MCF 10A (cell line): ENCODE data around the gene GSTT4. TPM values are rescaled to one million over a fixed set of nuclear protein-coding genes. Genes with fewer than 3 reads are reported as not detected.
"Not testable (repeated sequence)": the region's sequence is repeated elsewhere in the genome, so short reads cannot be mapped to it uniquely, and the experiment has no call there.

Experiments
- BruUV-seq: library from RNA; stranded (reverse); fragments of 400-500 nt; replicated peaks from 2 replicates; lab custom pipeline; 2021; lab: Mats Ljungman, UMichigan
- CTCF ChIA-PET: fragments of 300-600 bp; sonication (Branson Sonifier 250); formaldehyde crosslinking; extraction: SDS; loops from one replicate; lab custom pipeline; 2021; ENCODE audit warnings: antibody characterized with exemption, inconsistent platforms; lab: Yijun Ruan, JAX
- POLR2A ChIA-PET: fragments of 300-600, 350-650 bp; sonication (Branson Sonifier 250); formaldehyde crosslinking; extraction: SDS; loops from one replicate; lab custom pipeline; 2020; ENCODE audit warnings: antibody characterized with exemption, inconsistent platforms; lab: Yijun Ruan, JAX
- DNase-seq: peaks from one replicate; pipeline ENCODE4 v3.0.0-alpha.2; 2018; ENCODE audit not compliant: unreplicated experiment
- H3K27ac Mint-ChIP-seq: one replicate; pipeline ENCODE4 v1.8.0; 2022; ENCODE audit warnings: mild to moderate bottlenecking, low read depth, mixed read lengths; ENCODE audit not compliant: unreplicated experiment
- H3K27me3 Mint-ChIP-seq: one replicate; pipeline ENCODE4 v1.8.0; 2022; ENCODE audit warnings: mixed read lengths; ENCODE audit not compliant: insufficient read depth, unreplicated experiment
- H3K36me3 Mint-ChIP-seq: one replicate; pipeline ENCODE4 v1.8.0; 2022; ENCODE audit warnings: mild to moderate bottlenecking, moderate library complexity, mixed read lengths; ENCODE audit not compliant: insufficient read depth, unreplicated experiment
- H3K4me1 Mint-ChIP-seq: one replicate; pipeline ENCODE4 v1.8.0; 2022; ENCODE audit warnings: mixed read lengths; ENCODE audit not compliant: insufficient read depth, unreplicated experiment
- H3K4me3 Mint-ChIP-seq: one replicate; pipeline ENCODE4 v1.8.0; 2022; ENCODE audit warnings: mild to moderate bottlenecking, moderate library complexity, mixed read lengths; ENCODE audit not compliant: unreplicated experiment
- H3K9me3 Mint-ChIP-seq: one replicate; pipeline ENCODE4 v1.8.0; 2022; ENCODE audit warnings: mixed read lengths; ENCODE audit not compliant: unreplicated experiment
- CTCF ChIP-seq: fragments of 200-600 bp; IDR thresholded peaks from one replicate; pipeline ENCODE4 v1.8.0; 2022; ENCODE audit warnings: antibody characterized with exemption, mild to moderate bottlenecking; ENCODE audit not compliant: unreplicated experiment
- intact Hi-C: fragments of 100-400 bp; cut with micrococcal nuclease; formaldehyde crosslinking; loops from 2 replicates; pipeline ENCODE4 v1.14.1; 2022
- total RNA-seq: library from RNA; stranded (reverse); gene quantifications from 2 replicates; pipeline ENCODE4 v1.2.3, GENCODE V29; 2022

GSTT4 gene
- total RNA-seq, 1 experiment from 2014 or later = not detected

- H3K27me3 Mint-ChIP-seq = no peaks in the 10 kb centered on the region
- ChIA-PET CTCF (no interaction called here), POLR2A (interaction anchor here (0.7 to 1.5 kb wide), 2 partner anchors 77 to 344 kb away, joined by 3 to 8 read pairs; partner anchors contain the start of gene MIF)
- no TSS peak for BruUV-seq
- no peak for DNase-seq
- peak overlapping the region; percentile 2 for H3K4me3 Mint-ChIP-seq
- H3K36me3 Mint-ChIP-seq = peaks cover 20% of the 10 kb centered on the region
- peaks cover 16% of the 10 kb centered on the region for H3K4me1 Mint-ChIP-seq
- intact Hi-C loops = no loop called here
- no peak overlapping the region for H3K27ac Mint-ChIP-seq
- no peak for TF ChIP-seq CTCF
- no peaks in the 10 kb centered on the region for H3K9me3 Mint-ChIP-seq
These were observed 34.3 kb downstream of the GSTT4 start for GRCh38 chr22:23970816-23971486.

GRCh38 chr22:23970201-23970641 lies 35.0 kb downstream of the GSTT4 start:
- ChIA-PET CTCF (no interaction called here), POLR2A (no interaction called here)
- TF ChIP-seq CTCF = no peak
- TSS peak; percentile 2 for BruUV-seq
- peaks cover 16% of the 10 kb centered on the region for H3K4me1 Mint-ChIP-seq
- no peak for DNase-seq
- H3K27ac Mint-ChIP-seq = peak overlapping the region; percentile 5
- H3K36me3 Mint-ChIP-seq = peaks cover 20% of the 10 kb centered on the region
- intact Hi-C loops = no loop called here
- no peaks in the 10 kb centered on the region for H3K27me3 Mint-ChIP-seq
- peak overlapping the region; percentile 2 for H3K4me3 Mint-ChIP-seq
- no peaks in the 10 kb centered on the region for H3K9me3 Mint-ChIP-seq

- Mint-ChIP-seq H3K27ac (no peak overlapping the region), H3K36me3 (peaks cover 20% of the 10 kb centered on the region), H3K9me3 (no peaks in the 10 kb centered on the region), H3K27me3 (no peaks in the 10 kb centered on the region), H3K4me3 (no peak overlapping the region), H3K4me1 (peaks cover 16% of the 10 kb centered on the region)
- BruUV-seq = no TSS peak
- intact Hi-C loops = no loop called here
- ChIA-PET CTCF (no interaction called here), POLR2A (no interaction called here)
- TF ChIP-seq CTCF = no peak
- DNase-seq = no peak
These were observed 36.2 kb downstream of the GSTT4 start for GRCh38 chr22:23969071-23969470.

GRCh38 chr22:23966568-23966967 lies 38.7 kb downstream of the GSTT4 start, which contains the start of gene DDTL:
TSS of gene DDTL (plus strand) at chr22:23966888. CDS start at chr22:23966915, 27 bp downstream.
- H3K36me3 Mint-ChIP-seq = peaks cover 15% of the 10 kb centered on the region
- H3K27me3 Mint-ChIP-seq, POLR2A ChIA-PET, CTCF ChIA-PET, intact Hi-C loops, BruUV-seq, H3K27ac Mint-ChIP-seq, DNase-seq, H3K9me3 Mint-ChIP-seq, H3K4me3 Mint-ChIP-seq: not testable (repeated sequence)
- peaks cover 16% of the 10 kb centered on the region for H3K4me1 Mint-ChIP-seq

- peaks cover 16% of the 10 kb centered on the region for H3K4me1 Mint-ChIP-seq
- POLR2A ChIA-PET, DNase-seq, H3K27me3 Mint-ChIP-seq, H3K4me3 Mint-ChIP-seq, BruUV-seq, CTCF ChIA-PET, H3K9me3 Mint-ChIP-seq, H3K27ac Mint-ChIP-seq, intact Hi-C loops: not testable (repeated sequence)
- peaks cover 10% of the 10 kb centered on the region for H3K36me3 Mint-ChIP-seq
These were observed 39.2 kb downstream of the GSTT4 start for GRCh38 chr22:23966094-23966493.

- H3K36me3 Mint-ChIP-seq, H3K27ac Mint-ChIP-seq, intact Hi-C loops, H3K9me3 Mint-ChIP-seq, H3K27me3 Mint-ChIP-seq, H3K4me1 Mint-ChIP-seq, POLR2A ChIA-PET, CTCF ChIA-PET, DNase-seq, BruUV-seq: not testable (repeated sequence)
- peak within 1 kb of the TSS; percentile 54 for H3K4me3 Mint-ChIP-seq
These were observed 44.0 kb downstream of the GSTT4 start, which contains the start of gene GSTT2B for GRCh38 chr22:23961084-23961771. TSS of gene GSTT2B (minus strand) at chr22:23961195. CDS start at chr22:23961131, 64 bp downstream.
